K562 (cell line): ENCODE results near the gene MMP10.

ENCODE experiments used
- ARID2 ChIP-seq: fragments of 450-650 bp; IDR thresholded peaks from 2 replicates; pipeline ENCODE4 v1.6.1; 2017; ENCODE audit warnings: antibody characterized with exemption, mild to moderate bottlenecking
- DACH1 ChIP-seq: fragments of 450-650 bp; IDR thresholded peaks from 2 replicates; pipeline ENCODE4 v1.6.1; 2018; ENCODE audit not compliant: partially characterized antibody
- DPF2 ChIP-seq: fragments of 450-650 bp; IDR thresholded peaks from 2 replicates; pipeline ENCODE4 v1.6.1; 2016
- ETV1 ChIP-seq: fragments of 450-650 bp; conservative IDR thresholded peaks from 2 replicates; pipeline ENCODE4 v1.6.1; 2016; ENCODE audit warnings: missing genetic modification characterization, control low read depth, low read depth, missing compliant biosample characterization
- ETV6 ChIP-seq, 3 experiments: fragments of 150-350 bp in 1 of 3; sonication (generic) in 1 of 3; formaldehyde crosslinking in 1 of 3; IDR thresholded peaks; 2 replicates each; pipeline versions ENCODE4 v1.6.1 to v1.8.0; 2014 to 2022; ENCODE audit warnings: borderline replicate concordance in 2 of 3, low read depth in 2 of 3, antibody characterized with exemption in 1 of 3, low read length in 1 of 3, mild to moderate bottlenecking in 1 of 3, missing genetic modification reagents in 1 of 3
- EZH2 ChIP-seq: IDR thresholded peaks from 2 replicates; pipeline ENCODE4 v1.6.1; 2012; ENCODE audit warnings: low read depth, mild to moderate bottlenecking, inconsistent platforms, low read length, borderline replicate concordance
- JUNB ChIP-seq: fragments of 450-650 bp; formaldehyde crosslinking; conservative IDR thresholded peaks from 2 replicates; pipeline ENCODE4 v1.4.0; 2020; ENCODE audit warnings: mild to moderate bottlenecking
- KDM5B ChIP-seq: fragments of 200-600 bp; sonication (generic); IDR thresholded peaks from 2 replicates; pipeline ENCODE4 v1.6.1; 2012; ENCODE audit warnings: low read depth, mild to moderate bottlenecking, moderate library complexity, low read length, control low read depth, inconsistent platforms; ENCODE audit not compliant: insufficient replicate concordance
- MAFK ChIP-seq: IDR thresholded peaks from 2 replicates; pipeline ENCODE4 v1.6.1; 2011; ENCODE audit warnings: low read length, improper control_type of control experiment
- RCOR1 ChIP-seq, 2 experiments: IDR thresholded peaks; 2 replicates each; pipeline ENCODE4 v1.6.1; 2012; ENCODE audit warnings: low read depth in 2 of 2, low read length in 2 of 2, borderline replicate concordance in 1 of 2, improper control_type of control experiment in 1 of 2
- TAF1 ChIP-seq: IDR thresholded peaks from 2 replicates; pipeline ENCODE4 v1.6.1; 2011; ENCODE audit warnings: mild to moderate bottlenecking, low read length, moderate library complexity; ENCODE audit not compliant: insufficient read depth, control insufficient read depth, severe bottlenecking; ENCODE audit errors: extremely low read depth
- TOE1 ChIP-seq, 2 experiments: fragments of 450-650 bp in 1 of 2; sonication (generic) in 1 of 2; formaldehyde crosslinking in 1 of 2; IDR thresholded peaks; 2 replicates each; pipeline versions ENCODE4 v1.7.1 to v1.8.0; 2016 to 2022; ENCODE audit warnings: borderline replicate concordance in 2 of 2, mild to moderate bottlenecking in 2 of 2, antibody characterized with exemption in 1 of 2, inconsistent platforms in 1 of 2, low read depth in 1 of 2, missing genetic modification reagents in 1 of 2, moderate library complexity in 1 of 2
- TF ChIP-seq, protein P1 (sequence below), 3 experiments: IDR thresholded peaks in 2 of 3; conservative IDR thresholded peaks in 1 of 3; 2 replicates each; pipeline ENCODE4 v1.5.1; 2011 to 2012; ENCODE audit warnings: low read length in 3 of 3, mild to moderate bottlenecking in 3 of 3, control low read depth in 2 of 3, improper control_type of control experiment in 1 of 3, inconsistent platforms in 1 of 3, low read depth in 1 of 3, mixed read lengths in 1 of 3, moderate library complexity in 1 of 3; ENCODE audit not compliant: insufficient read depth in 2 of 3

DNA sequence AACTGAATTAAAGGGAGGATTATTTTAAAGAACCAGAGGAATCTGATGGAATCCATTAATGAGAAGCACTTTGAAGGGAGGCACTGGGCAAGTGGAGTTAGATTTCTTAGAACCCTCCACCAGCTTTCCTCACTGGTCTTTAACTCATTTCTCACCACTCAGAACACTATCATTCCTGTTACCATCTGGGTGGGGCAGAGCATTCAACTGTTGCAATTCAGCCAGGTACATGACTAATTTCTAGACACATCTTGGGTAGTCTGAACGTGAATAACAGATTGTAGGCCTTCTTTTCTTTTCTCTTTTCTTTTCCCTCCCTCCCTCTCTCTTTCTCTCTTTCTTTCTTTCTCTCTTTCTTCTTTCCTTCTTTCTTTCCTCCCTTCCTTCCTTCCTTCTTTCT is 33.1 kb upstream of the MMP10 start:
- TF ChIP-seq EZH2, result no peak
- TF ChIP-seq JUNB (CRISPR knock-in tag), result no peak
- TF ChIP-seq ETV1, result no peak
- TF ChIP-seq TAF1, result no peak
- TF ChIP-seq, protein P1, sequence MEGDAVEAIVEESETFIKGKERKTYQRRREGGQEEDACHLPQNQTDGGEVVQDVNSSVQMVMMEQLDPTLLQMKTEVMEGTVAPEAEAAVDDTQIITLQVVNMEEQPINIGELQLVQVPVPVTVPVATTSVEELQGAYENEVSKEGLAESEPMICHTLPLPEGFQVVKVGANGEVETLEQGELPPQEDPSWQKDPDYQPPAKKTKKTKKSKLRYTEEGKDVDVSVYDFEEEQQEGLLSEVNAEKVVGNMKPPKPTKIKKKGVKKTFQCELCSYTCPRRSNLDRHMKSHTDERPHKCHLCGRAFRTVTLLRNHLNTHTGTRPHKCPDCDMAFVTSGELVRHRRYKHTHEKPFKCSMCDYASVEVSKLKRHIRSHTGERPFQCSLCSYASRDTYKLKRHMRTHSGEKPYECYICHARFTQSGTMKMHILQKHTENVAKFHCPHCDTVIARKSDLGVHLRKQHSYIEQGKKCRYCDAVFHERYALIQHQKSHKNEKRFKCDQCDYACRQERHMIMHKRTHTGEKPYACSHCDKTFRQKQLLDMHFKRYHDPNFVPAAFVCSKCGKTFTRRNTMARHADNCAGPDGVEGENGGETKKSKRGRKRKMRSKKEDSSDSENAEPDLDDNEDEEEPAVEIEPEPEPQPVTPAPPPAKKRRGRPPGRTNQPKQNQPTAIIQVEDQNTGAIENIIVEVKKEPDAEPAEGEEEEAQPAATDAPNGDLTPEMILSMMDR (IDR thresholded peaks at IDR 0.05 in 2 of 3, conservative IDR thresholded peaks at IDR 0.05 in 1 of 3; ENCODE audit: insufficient read depth in 2 of 3, low read depth in 1 of 3, low read length in 3 of 3), result no peak
- no peak for TF ChIP-seq DPF2
- no peak for TF ChIP-seq TOE1 (IDR thresholded peaks at IDR 0.05; ENCODE audit: borderline replicate concordance)
- TF ChIP-seq TOE1 (CRISPR knock-in tag; IDR thresholded peaks at IDR 0.05; ENCODE audit: borderline replicate concordance, low read depth), result no peak
- TF ChIP-seq DACH1, result no peak
- TF ChIP-seq ARID2, result no peak
- TF ChIP-seq KDM5B, result no peak
- no peak for TF ChIP-seq RCOR1 (IDR thresholded peaks at IDR 0.05; ENCODE audit: borderline replicate concordance in 1 of 2, low read depth in 2 of 2, low read length in 2 of 2)
- TF ChIP-seq MAFK, result no peak
- TF ChIP-seq ETV6 (IDR thresholded peaks at IDR 0.05; ENCODE audit: borderline replicate concordance in 1 of 2, low read depth in 2 of 2, low read length in 1 of 2), result no peak
- TF ChIP-seq ETV6 (CRISPR knock-in tag; IDR thresholded peaks at IDR 0.05; ENCODE audit: borderline replicate concordance), result no peak
